Measurements from ENCODE around the gene ZNF365.
A peak's percentile ranks its signal among the peaks of the same experiment; 100 is the strongest.
"Not testable (repeated sequence)": the region's sequence is repeated elsewhere in the genome, so short reads cannot be mapped to it uniquely, and the experiment has no call there.

The ZNF365 gene

GRCh38 chr10:62352356-62352970 lies 21.7 kb upstream of the ZNF365 start:
- DNase-seq (ENCODE audit: low spot score), result no peak
- in situ Hi-C loops (cut with MboI; ENCODE audit: low pct_unique_long_range_greater_than_20kb, low sequenced_read_pairs, unreplicated experiment), result no loop called here
- TF ChIP-seq, protein P1, sequence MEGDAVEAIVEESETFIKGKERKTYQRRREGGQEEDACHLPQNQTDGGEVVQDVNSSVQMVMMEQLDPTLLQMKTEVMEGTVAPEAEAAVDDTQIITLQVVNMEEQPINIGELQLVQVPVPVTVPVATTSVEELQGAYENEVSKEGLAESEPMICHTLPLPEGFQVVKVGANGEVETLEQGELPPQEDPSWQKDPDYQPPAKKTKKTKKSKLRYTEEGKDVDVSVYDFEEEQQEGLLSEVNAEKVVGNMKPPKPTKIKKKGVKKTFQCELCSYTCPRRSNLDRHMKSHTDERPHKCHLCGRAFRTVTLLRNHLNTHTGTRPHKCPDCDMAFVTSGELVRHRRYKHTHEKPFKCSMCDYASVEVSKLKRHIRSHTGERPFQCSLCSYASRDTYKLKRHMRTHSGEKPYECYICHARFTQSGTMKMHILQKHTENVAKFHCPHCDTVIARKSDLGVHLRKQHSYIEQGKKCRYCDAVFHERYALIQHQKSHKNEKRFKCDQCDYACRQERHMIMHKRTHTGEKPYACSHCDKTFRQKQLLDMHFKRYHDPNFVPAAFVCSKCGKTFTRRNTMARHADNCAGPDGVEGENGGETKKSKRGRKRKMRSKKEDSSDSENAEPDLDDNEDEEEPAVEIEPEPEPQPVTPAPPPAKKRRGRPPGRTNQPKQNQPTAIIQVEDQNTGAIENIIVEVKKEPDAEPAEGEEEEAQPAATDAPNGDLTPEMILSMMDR (IDR thresholded peaks at IDR 0.05; ENCODE audit: extremely low read depth, insufficient read depth, missing control alignments), result no peak

GRCh38 chr10:62354916-62355315 lies 19.3 kb upstream of the ZNF365 start:
- in situ Hi-C loops (cut with MboI; ENCODE audit: low pct_unique_long_range_greater_than_20kb, low sequenced_read_pairs, unreplicated experiment), result no loop called here
- DNase-seq (ENCODE audit: low spot score), result no peak
- TF ChIP-seq, protein P1 (IDR thresholded peaks at IDR 0.05; ENCODE audit: extremely low read depth, insufficient read depth, missing control alignments), result no peak

DNA sequence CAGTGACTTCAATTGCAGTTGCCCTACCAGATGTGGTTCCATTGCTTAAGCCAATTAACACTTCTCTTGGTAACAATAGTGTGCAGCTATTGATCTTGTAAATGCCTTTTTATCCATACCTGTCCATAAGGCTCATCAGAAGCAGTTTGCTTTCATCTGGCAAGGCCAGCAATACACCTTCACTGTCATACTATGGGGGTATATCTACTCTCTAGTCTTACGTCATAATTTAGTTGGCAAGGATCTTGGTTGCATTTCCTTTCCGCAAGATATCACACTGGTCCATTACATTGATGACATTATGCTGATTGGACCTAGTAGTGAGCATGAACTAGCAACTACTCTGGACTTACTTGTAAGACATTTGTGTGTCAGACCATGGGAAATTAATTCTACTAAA lies 17.7 kb upstream of the ZNF365 start:
- in situ Hi-C loops (cut with MboI; ENCODE audit: low pct_unique_long_range_greater_than_20kb, low sequenced_read_pairs, unreplicated experiment), result no loop called here

DNA sequence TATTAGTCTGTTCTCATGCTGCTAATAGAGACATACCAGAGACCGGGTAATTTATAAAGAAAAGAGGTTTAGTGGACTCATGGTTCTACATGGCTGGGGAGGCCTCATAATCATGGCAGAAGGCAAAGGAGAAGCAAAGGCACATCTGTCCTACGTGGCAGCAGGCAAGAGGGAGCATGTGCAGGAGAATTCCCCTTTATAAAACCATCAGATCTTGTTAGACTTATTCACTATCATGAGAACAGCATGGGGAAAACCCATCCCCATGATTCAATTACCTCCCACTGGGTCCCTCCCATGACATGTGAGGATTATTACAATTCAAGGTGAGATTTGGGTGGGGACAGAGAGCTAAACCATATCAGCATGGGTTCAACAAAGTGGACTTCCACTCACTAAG lies 16.0 kb upstream of the ZNF365 start:
- DNase-seq (ENCODE audit: low spot score); in situ Hi-C loops (cut with MboI; ENCODE audit: low pct_unique_long_range_greater_than_20kb, low sequenced_read_pairs, unreplicated experiment): not testable (repeated sequence)

More for the DNA sequence above, 17.7 kb upstream of the ZNF365 start:
- TF ChIP-seq, protein P1 (IDR thresholded peaks at IDR 0.05; ENCODE audit: extremely low read depth, insufficient read depth, missing control alignments), result no peak
- DNase-seq (ENCODE audit: low spot score), result no peak

DNA sequence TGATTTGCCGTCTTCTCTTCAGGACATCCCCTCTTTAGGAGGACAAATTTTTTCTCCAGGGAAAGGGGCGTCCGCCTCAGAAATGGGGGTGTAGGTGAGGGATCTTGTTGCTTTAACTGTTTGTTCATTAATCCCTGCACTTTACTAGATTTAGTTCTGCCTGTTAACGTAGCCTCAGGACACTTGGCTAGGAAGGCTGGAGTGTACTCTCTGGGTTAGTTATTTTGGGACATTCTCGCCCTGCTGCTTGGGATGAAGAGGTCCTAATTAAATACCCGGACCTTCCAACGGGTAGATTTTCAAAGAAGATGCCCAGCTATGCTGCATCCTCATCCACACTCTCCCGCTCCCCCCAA lies 552 bp upstream of the ZNF365 start:
- TF ChIP-seq, protein P1 (IDR thresholded peaks at IDR 0.05; ENCODE audit: extremely low read depth, insufficient read depth, missing control alignments), result no peak
- in situ Hi-C loops (cut with MboI; ENCODE audit: low pct_unique_long_range_greater_than_20kb, low sequenced_read_pairs, unreplicated experiment), result no loop called here
- DNase-seq (ENCODE audit: low spot score), result no peak

- in situ Hi-C loops (cut with MboI; ENCODE audit: low pct_unique_long_range_greater_than_20kb, low sequenced_read_pairs, unreplicated experiment), result no loop called here
- TF ChIP-seq, protein P1 (IDR thresholded peaks at IDR 0.05; ENCODE audit: extremely low read depth, insufficient read depth, missing control alignments), result no peak
- peak; percentile 24 for DNase-seq (ENCODE audit: low spot score)
Measured at GRCh38 chr10:62374862-62375710, 917 bp downstream of the ZNF365 start.
